A549 (cell line): ENCODE results near the gene CCR5.

Experiments used
- JUN ChIP-seq, 2 experiments: fragments of >200 bp; sonication (Bioruptor Twin); formaldehyde crosslinking; IDR thresholded peaks; 2 replicates in 1 of 2; 3 replicates in 1 of 2; pipeline ENCODE4 v1.6.1; 2016 to 2017
- POLR2A ChIP-seq: IDR thresholded peaks from 2 replicates; pipeline ENCODE4 v1.6.1; 2012; ENCODE audit warnings: mild to moderate bottlenecking, low read length
- TF ChIP-seq, protein P1 (sequence below): fragments of >200 bp; sonication (Bioruptor Twin); formaldehyde crosslinking; IDR thresholded peaks from 3 replicates; pipeline ENCODE4 v1.5.1; 2016

DNA sequence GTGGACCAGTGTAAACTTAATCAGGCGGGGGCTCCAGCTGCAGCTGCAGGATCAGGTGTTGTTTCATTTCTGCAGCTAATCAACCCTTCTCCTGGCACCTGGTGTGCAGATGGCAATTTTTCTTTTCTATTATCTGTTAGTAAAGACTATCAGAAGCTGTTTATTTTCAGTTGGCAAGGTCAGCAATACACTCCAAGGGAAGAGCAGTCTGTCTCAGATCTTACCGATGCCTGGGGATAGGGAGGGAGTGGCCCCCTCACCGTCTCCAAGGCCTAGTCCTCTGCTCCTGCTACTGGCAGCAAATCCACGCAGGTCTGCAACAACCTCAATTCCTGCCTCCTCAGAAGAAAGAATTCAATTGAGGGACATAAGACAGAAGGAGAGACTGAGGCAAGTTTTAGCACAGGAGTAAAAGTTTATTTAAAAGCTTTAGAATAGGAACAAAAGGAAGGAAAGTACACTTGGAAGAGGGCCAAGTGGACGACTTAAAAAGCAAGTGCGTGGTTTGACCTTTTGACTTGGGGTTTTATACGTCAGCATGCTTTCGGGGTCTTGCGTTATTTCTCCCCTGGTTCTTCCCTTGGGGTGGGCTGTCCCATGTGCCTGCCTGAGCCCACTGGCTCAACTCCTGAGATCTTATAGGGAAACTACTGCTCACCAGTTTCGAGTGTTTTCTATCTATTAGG lies 45.5 kb downstream of the CCR5 start:
- TF ChIP-seq JUN (IDR thresholded peaks at IDR 0.05) = no peak
- TF ChIP-seq, protein P1, sequence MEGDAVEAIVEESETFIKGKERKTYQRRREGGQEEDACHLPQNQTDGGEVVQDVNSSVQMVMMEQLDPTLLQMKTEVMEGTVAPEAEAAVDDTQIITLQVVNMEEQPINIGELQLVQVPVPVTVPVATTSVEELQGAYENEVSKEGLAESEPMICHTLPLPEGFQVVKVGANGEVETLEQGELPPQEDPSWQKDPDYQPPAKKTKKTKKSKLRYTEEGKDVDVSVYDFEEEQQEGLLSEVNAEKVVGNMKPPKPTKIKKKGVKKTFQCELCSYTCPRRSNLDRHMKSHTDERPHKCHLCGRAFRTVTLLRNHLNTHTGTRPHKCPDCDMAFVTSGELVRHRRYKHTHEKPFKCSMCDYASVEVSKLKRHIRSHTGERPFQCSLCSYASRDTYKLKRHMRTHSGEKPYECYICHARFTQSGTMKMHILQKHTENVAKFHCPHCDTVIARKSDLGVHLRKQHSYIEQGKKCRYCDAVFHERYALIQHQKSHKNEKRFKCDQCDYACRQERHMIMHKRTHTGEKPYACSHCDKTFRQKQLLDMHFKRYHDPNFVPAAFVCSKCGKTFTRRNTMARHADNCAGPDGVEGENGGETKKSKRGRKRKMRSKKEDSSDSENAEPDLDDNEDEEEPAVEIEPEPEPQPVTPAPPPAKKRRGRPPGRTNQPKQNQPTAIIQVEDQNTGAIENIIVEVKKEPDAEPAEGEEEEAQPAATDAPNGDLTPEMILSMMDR = no peak
- no peak for TF ChIP-seq POLR2A
